Adrenal gland (tissue), 12 donors: ENCODE results near the gene KCNIP1. TPM values are rescaled to one million over a fixed set of nuclear protein-coding genes. Genes with fewer than 3 reads are reported as not detected.

Experiments used
- DNase-seq, 7 donors: peaks; one replicate each; pipeline ENCODE4 v3.0.0-alpha.2; 2019 to 2020
- H3K27ac ChIP-seq, 5 donors: fragments of 200-600 bp; sonication (generic) in 4 of 5; 1 replicate in 3 of 5; 2 replicates in 2 of 5; pipeline versions ENCODE4 v1.5.1 to v1.8.0; 2016 to 2020; ENCODE audit warnings: mild to moderate bottlenecking in 1 of 5
- H3K27me3 ChIP-seq: fragments of 200-600 bp; 2 replicates; pipeline ENCODE4 v1.8.0; 2021
- H3K36me3 ChIP-seq, 2 donors: fragments of 200-600 bp; replicated peaks in 1 of 2; 1 replicate in 1 of 2; 2 replicates in 1 of 2; pipeline versions ENCODE4 v1.5.1 to v1.8.0; 2018 to 2022
- H3K4me1 ChIP-seq, 2 donors: fragments of 200-600 bp; replicated peaks in 1 of 2; 1 replicate in 1 of 2; 2 replicates in 1 of 2; pipeline versions ENCODE4 v1.5.1 to v1.8.0; 2018 to 2021
- H3K4me3 ChIP-seq, 4 donors: fragments of 200-600 bp; sonication (generic) in 3 of 4; one replicate each; pipeline ENCODE4 v1.5.1; 2016 to 2018
- H3K9me3 ChIP-seq, 3 donors: fragments of 200-600 bp; sonication (generic) in 1 of 3; replicated peaks in 1 of 3; 1 replicate in 2 of 3; 2 replicates in 1 of 3; pipeline versions ENCODE4 v1.5.1 to v1.8.0; 2016 to 2021
- CTCF ChIP-seq, 6 experiments: fragments of 450-650 bp in 4 of 6; fragments of 200-600 bp in 2 of 6; sonication (generic) in 1 of 6; IDR thresholded peaks; 1 replicate in 5 of 6; 2 replicates in 1 of 6; pipeline versions ENCODE4 v1.5.1 to v1.8.0; 2016 to 2021; ENCODE audit warnings: antibody characterized with exemption in 6 of 6, mild to moderate bottlenecking in 2 of 6, moderate library complexity in 1 of 6
- POLR2A ChIP-seq, 2 donors: fragments of 450-650 bp; IDR thresholded peaks; one replicate each; pipeline ENCODE4 v1.6.1; 2017; ENCODE audit warnings: antibody characterized with exemption in 2 of 2, mild to moderate bottlenecking in 2 of 2, moderate library complexity in 1 of 2
- WGBS, 4 donors: extraction: QIAGEN DNeasy Blood & Tissue Kit in 2 of 4; methylation state at CpG; one replicate each; pipeline versions ENCODE4 v1.1.5 to v1.1.7; 2013 to 2017; 5-methylcytosine and 5-hydroxymethylcytosine counted together
- intact Hi-C, 2 donors: fragments of 100-400 bp; cut with DNase I; formaldehyde crosslinking; loops; one replicate each; pipeline versions ENCODE4 v1.14.1 to v1.15.0; 2022 to 2023
- polyA plus RNA-seq, 3 donors: library from polyadenylated mRNA; stranded (reverse); fragments of 200-250 nt in 2 of 3; fragments of 350-450 nt in 1 of 3; fragmentation: Illumina TruSeq in 1 of 3; extraction: RNeasy Lipid Tissue Mini Kit (QIAGEN cat#74804) in 1 of 3; gene quantifications; one replicate each; pipeline ENCODE4 v1.2.3, GENCODE V29; 2013 to 2014
- total RNA-seq, 9 donors: library from RNA; depleted of rRNA in 4 of 9; stranded (reverse); fragments of >200 nt in 4 of 9; fragments of 120-200 nt in 1 of 9; fragmentation: NEBNext Ultra II Directional in 1 of 9; extraction: Animal tissue kit (Norgen Biotek cat#: 25700) in 1 of 9; gene quantifications; one replicate each; pipeline versions ENCODE4 v1.1.0 to v1.2.4, GENCODE V29; 2013 to 2023
- donor health status: healthy with polysubstance abuse.
- donor health status: Bipolar disorder and iron deficiency.
- donor health status: DM: yes; HTN: yes; CAD: no.
- donor health status: DM: no; HTN: no; CAD: no.
- donor health status: DM: no; HTN: no; CAD: no.
- donor health status: DM: yes; HTN: yes; CAD: no.

The KCNIP1 gene
- total and polyA plus RNA-seq, 12 donors, result 0.14 to 12.6 (median 1.7) TPM; not detected in 1

- H3K9me3 ChIP-seq, result no peaks in the 10 kb centered on the region
- H3K4me3 ChIP-seq, result no peak overlapping the region
- intact Hi-C loops, result no loop called here
- H3K36me3 ChIP-seq, result no peaks in the 10 kb centered on the region
- no peak for TF ChIP-seq POLR2A (IDR thresholded peaks at IDR 0.05)
- TF ChIP-seq CTCF (IDR thresholded peaks at IDR 0.05), result no peak
- H3K27me3 ChIP-seq, result no peaks in the 10 kb centered on the region
- DNase-seq, result no peak
- H3K27ac ChIP-seq, result no peak overlapping the region
- no peaks in the 10 kb centered on the region for H3K4me1 ChIP-seq
- WGBS, 4 donors, result 78 to 88% (median 84%) methylated on average over 3 of the region's 3 CpGs
Measured at GRCh38 chr5:170785416-170785815, 281.6 kb downstream of the KCNIP1 start.

Other genes starting within 250 kb of the KCNIP1 start
- 10 to 100 TPM in 7 of 9 donors, 1 to 10 TPM in 2; 2.4 to 53.7 (median 18.7) TPM for gene LCP2, start 206.2 kb upstream of the KCNIP1 start, total RNA-seq
- gene LCP2, start 206.2 kb upstream of the KCNIP1 start, polyA plus RNA-seq, result 10 to 100 TPM in 2 of 3 donors, 1 to 10 TPM in 1; 9.3 to 17.1 (median 13.9) TPM
- gene KCNMB1, start 114.7 kb upstream of the KCNIP1 start, total RNA-seq, result 1 to 10 TPM in 3 of 9 donors, under 1 TPM in 6; 0.11 to 1.2 (median 0.55) TPM
- gene KCNMB1, start 114.7 kb upstream of the KCNIP1 start, polyA plus RNA-seq, result 1 to 10 TPM in 2 of 3 donors, under 1 TPM in 1; 0.99 to 3.2 (median 1.6) TPM